Esophagus squamous epithelium (tissue), 4 donors: ENCODE data around the gene PPARA.

Source experiments
- POLR2A ChIP-seq, 4 donors: fragments of 450-650 bp; IDR thresholded peaks; one replicate each; pipeline ENCODE4 v1.6.1; 2017; ENCODE audit warnings: antibody characterized with exemption in 4 of 4, mild to moderate bottlenecking in 4 of 4, moderate library complexity in 3 of 4
- TF ChIP-seq, protein P1 (sequence below), 6 experiments: fragments of 450-650 bp in 4 of 6; fragments of 200-600 bp in 2 of 6; sonication (generic) in 2 of 6; IDR thresholded peaks; one replicate each; pipeline ENCODE4 v1.5.1; 2016 to 2019; ENCODE audit warnings: antibody characterized with exemption in 6 of 6, mild to moderate bottlenecking in 4 of 6, moderate library complexity in 4 of 6

DNA sequence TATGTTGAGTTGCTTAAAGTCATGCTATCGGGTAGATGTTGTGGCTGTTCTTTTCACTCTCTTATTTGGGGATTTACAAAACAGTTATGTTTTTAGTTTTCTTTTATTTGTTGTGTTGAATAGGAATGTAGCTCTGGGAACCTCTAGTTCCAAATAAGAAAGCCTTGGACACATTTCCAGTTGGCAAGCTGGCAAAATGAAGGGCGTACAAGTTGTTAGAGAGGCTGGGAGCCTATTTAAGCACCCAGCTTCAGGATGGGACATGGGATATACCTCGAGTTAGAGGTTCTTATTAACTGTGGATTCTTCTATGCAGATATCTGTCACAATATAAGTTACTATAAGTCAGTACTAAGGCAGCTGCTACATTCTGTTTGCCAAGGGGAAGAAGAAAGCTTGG is 22.8 kb downstream of the PPARA start:
- TF ChIP-seq, protein P1, sequence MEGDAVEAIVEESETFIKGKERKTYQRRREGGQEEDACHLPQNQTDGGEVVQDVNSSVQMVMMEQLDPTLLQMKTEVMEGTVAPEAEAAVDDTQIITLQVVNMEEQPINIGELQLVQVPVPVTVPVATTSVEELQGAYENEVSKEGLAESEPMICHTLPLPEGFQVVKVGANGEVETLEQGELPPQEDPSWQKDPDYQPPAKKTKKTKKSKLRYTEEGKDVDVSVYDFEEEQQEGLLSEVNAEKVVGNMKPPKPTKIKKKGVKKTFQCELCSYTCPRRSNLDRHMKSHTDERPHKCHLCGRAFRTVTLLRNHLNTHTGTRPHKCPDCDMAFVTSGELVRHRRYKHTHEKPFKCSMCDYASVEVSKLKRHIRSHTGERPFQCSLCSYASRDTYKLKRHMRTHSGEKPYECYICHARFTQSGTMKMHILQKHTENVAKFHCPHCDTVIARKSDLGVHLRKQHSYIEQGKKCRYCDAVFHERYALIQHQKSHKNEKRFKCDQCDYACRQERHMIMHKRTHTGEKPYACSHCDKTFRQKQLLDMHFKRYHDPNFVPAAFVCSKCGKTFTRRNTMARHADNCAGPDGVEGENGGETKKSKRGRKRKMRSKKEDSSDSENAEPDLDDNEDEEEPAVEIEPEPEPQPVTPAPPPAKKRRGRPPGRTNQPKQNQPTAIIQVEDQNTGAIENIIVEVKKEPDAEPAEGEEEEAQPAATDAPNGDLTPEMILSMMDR (IDR thresholded peaks at IDR 0.05): no peak
- no peak for TF ChIP-seq POLR2A (IDR thresholded peaks at IDR 0.05)
